GM23338 (cell line): ENCODE data around the gene PTGR3. TPM values are rescaled to one million over a fixed set of nuclear protein-coding genes. Genes with fewer than 3 reads are reported as not detected.

Experiments
- ATAC-seq: fragments of 200-7000 bp; cut with Tn5 transposase; 3 replicates; pipeline ENCODE4 v1.9.1; 2020
- DNase-seq: peaks from one replicate; pipeline ENCODE4 v3.0.0-alpha.2; 2015; ENCODE audit warnings: low spot score
- H2AFZ ChIP-seq: fragments of 200-600 bp; sonication (generic); 2 replicates; pipeline ENCODE4 v1.8.0; 2016; ENCODE audit warnings: antibody characterized with exemption, mild to moderate bottlenecking, moderate library complexity
- H3F3A ChIP-seq: fragments of 200-600 bp; sonication (generic); replicated peaks from 2 replicates; pipeline ENCODE4 v1.8.0; 2017; ENCODE audit warnings: antibody characterized with exemption, mixed run types, low read depth
- H3K27ac ChIP-seq: fragments of 200-600 bp; sonication (generic); 2 replicates; pipeline ENCODE4 v1.6.1; 2016; ENCODE audit warnings: low read depth
- H3K27me3 ChIP-seq: fragments of 200-600 bp; sonication (generic); 2 replicates; pipeline ENCODE4 v1.8.0; 2016; ENCODE audit warnings: mild to moderate bottlenecking, mixed run types, moderate library complexity; ENCODE audit not compliant: insufficient read depth
- H3K36me3 ChIP-seq: fragments of 200-600 bp; sonication (generic); 2 replicates; pipeline ENCODE4 v1.8.0; 2016; ENCODE audit warnings: mild to moderate bottlenecking; ENCODE audit not compliant: insufficient read depth
- H3K4me1 ChIP-seq: fragments of 200-600 bp; sonication (generic); 2 replicates; pipeline ENCODE4 v1.8.0; 2016; ENCODE audit warnings: mild to moderate bottlenecking, moderate library complexity; ENCODE audit not compliant: insufficient read depth
- H3K4me2 ChIP-seq: fragments of 200-600 bp; sonication (generic); 2 replicates; pipeline ENCODE4 v1.7.1; 2017; ENCODE audit warnings: mixed run types
- H3K4me3 ChIP-seq: fragments of 200-600 bp; sonication (generic); 2 replicates; pipeline ENCODE4 v1.6.1; 2016; ENCODE audit warnings: mixed run types
- H3K79me2 ChIP-seq: fragments of 200-600 bp; sonication (generic); replicated peaks from 2 replicates; pipeline ENCODE4 v1.8.0; 2017; ENCODE audit warnings: mild to moderate bottlenecking; ENCODE audit not compliant: insufficient read depth
- H3K9me2 ChIP-seq: fragments of 200-600 bp; sonication (generic); 2 replicates; pipeline ENCODE4 v1.8.0; 2017; ENCODE audit not compliant: insufficient read depth
- H4K20me1 ChIP-seq: fragments of 200-600 bp; sonication (generic); replicated peaks from 2 replicates; pipeline ENCODE4 v1.8.0; 2017; ENCODE audit warnings: mild to moderate bottlenecking; ENCODE audit not compliant: insufficient read depth
- H3K27ac Mint-ChIP-seq: 2 replicates; pipeline ENCODE4 v1.8.0; 2020; ENCODE audit warnings: inconsistent platforms, mild to moderate bottlenecking, moderate library complexity, mixed read lengths
- H3K27me3 Mint-ChIP-seq: 3 replicates; pipeline ENCODE4 v1.8.0; 2022; ENCODE audit warnings: low read depth, mild to moderate bottlenecking, moderate library complexity, mixed read lengths, inconsistent platforms; ENCODE audit not compliant: insufficient read depth, poor library complexity
- H3K36me3 Mint-ChIP-seq: 3 replicates; pipeline ENCODE4 v1.8.0; 2021; ENCODE audit warnings: low read depth, mild to moderate bottlenecking, inconsistent platforms, moderate library complexity, mixed read lengths
- H3K4me1 Mint-ChIP-seq: 3 replicates; pipeline ENCODE4 v1.8.0; 2020; ENCODE audit warnings: mild to moderate bottlenecking, inconsistent platforms, mixed read lengths
- H3K4me3 Mint-ChIP-seq: 3 replicates; pipeline ENCODE4 v1.8.0; 2021; ENCODE audit warnings: moderate library complexity, mild to moderate bottlenecking, inconsistent platforms, mixed read lengths
- H3K9me3 Mint-ChIP-seq: 3 replicates; pipeline ENCODE4 v1.8.0; 2020; ENCODE audit warnings: moderate library complexity, mild to moderate bottlenecking, inconsistent platforms, mixed read lengths
- CREB1 ChIP-seq: fragments of 250-450 bp; sonication (Bioruptor Pico); IDR thresholded peaks from 2 replicates; pipeline ENCODE4 v1.5.0; 2020; ENCODE audit warnings: low read depth, mild to moderate bottlenecking, moderate library complexity
- EZH2 ChIP-seq: fragments of 200-600 bp; sonication (generic); IDR thresholded peaks from one replicate; pipeline ENCODE4 v1.8.0; 2017; ENCODE audit warnings: antibody characterized with exemption, mild to moderate bottlenecking, low read depth; ENCODE audit not compliant: unreplicated experiment
- EZH2phosphoT487 ChIP-seq: fragments of 200-600 bp; sonication (generic); IDR thresholded peaks from one replicate; pipeline ENCODE4 v1.8.1; 2018; ENCODE audit warnings: antibody characterized with exemption; ENCODE audit not compliant: unreplicated experiment
- JUNB ChIP-seq: IDR thresholded peaks from one replicate; pipeline ENCODE4 v1.6.1; 2016; ENCODE audit warnings: antibody characterized with exemption; ENCODE audit not compliant: unreplicated experiment
- NANOG ChIP-seq: IDR thresholded peaks from 2 replicates; pipeline ENCODE4 v1.6.1; 2016; ENCODE audit warnings: antibody characterized with exemption, borderline replicate concordance
- POLR2AphosphoS5 ChIP-seq: IDR thresholded peaks from 2 replicates; pipeline ENCODE4 v1.6.1; 2016; ENCODE audit warnings: antibody characterized with exemption, low read depth
- STAT1 ChIP-seq: IDR thresholded peaks from one replicate; pipeline ENCODE4 v1.6.1; 2016; ENCODE audit warnings: antibody characterized with exemption; ENCODE audit not compliant: unreplicated experiment
- ZNF114 ChIP-seq: fragments of 250-450 bp; sonication (Bioruptor Pico); IDR thresholded peaks from 2 replicates; pipeline ENCODE4 v1.5.0; 2020; ENCODE audit warnings: mild to moderate bottlenecking, moderate library complexity
- ZNF331 ChIP-seq: fragments of 250-450 bp; sonication (Bioruptor Pico); IDR thresholded peaks from 2 replicates; pipeline ENCODE4 v1.5.0; 2020; ENCODE audit warnings: low read depth, mild to moderate bottlenecking, moderate library complexity
- polyA plus RNA-seq: library from polyadenylated mRNA; unstranded; fragments of >200 nt; fragmentation: Nextera tagmentation; extraction: Ambion mirVana; gene quantifications from 2 replicates; pipeline ENCODE4 v1.2.1, GENCODE V29; 2016
- total RNA-seq: library from RNA; depleted of rRNA; stranded (reverse); fragments of >200 nt; shearing (Covaris generic); gene quantifications from 2 replicates; pipeline ENCODE4 v1.2.3, GENCODE V29; 2014
- TF ChIP-seq, protein P1 (sequence below), 2 experiments: fragments of 200-600 bp in 1 of 2; sonication (generic) in 1 of 2; conservative IDR thresholded peaks; 2 replicates each; pipeline versions ENCODE4 v1.5.1 to v1.6.1; 2016 to 2017; ENCODE audit warnings: antibody characterized with exemption in 2 of 2, low read depth in 2 of 2, mild to moderate bottlenecking in 2 of 2, moderate library complexity in 1 of 2
- TF ChIP-seq, protein P2 (sequence below): fragments of 250-450 bp; sonication (Bioruptor Pico); IDR thresholded peaks from 2 replicates; pipeline ENCODE4 v1.5.0; 2020; ENCODE audit warnings: mild to moderate bottlenecking, moderate library complexity
- TF ChIP-seq, protein P3 (sequence below): IDR thresholded peaks from 2 replicates; pipeline ENCODE4 v1.6.1; 2016; ENCODE audit warnings: antibody characterized with exemption
- TF ChIP-seq, protein P4 (sequence below): IDR thresholded peaks from one replicate; pipeline ENCODE4 v1.6.1; 2018; ENCODE audit warnings: antibody characterized with exemption; ENCODE audit not compliant: unreplicated experiment

Gene PTGR3
- total and polyA plus RNA-seq, 2 experiments from 2014 or later = 0.84 to 1.5 TPM

DNA sequence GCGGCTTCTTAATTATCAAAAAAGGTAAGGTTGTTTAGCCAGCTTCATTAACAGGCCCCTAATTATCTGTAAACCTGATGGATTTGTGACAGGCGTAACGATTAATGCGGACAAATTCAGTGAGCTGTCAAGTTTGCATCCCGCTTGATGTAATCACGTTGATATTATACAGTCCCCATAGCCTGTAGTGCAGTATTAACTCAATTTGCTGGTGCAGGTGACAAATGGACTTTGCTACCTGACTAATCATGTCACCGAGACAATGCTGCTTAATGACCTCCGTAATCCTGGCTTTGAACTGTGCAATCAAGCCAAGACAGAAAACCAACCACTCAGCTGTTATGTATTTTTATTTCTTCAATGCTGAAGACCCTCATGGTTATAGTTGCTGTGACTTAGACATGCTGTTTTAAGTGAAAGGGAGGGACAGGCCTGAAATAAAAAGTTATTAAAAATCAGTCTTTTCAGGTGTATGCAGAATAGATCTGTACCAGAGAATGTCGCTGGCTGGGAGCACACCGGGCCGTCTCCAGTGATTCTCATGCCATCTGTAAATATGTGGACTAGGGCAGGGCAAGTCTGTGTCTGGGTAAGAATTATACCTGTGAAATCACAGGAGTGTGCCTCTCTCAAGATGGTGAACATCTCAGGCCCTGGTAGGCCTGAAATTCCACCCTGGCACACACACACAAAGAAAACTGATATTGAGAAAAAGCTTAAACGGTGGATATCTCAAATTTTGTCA, 6.0 kb upstream of the PTGR3 start:
- Histone ChIP-seq H3K9me2 (no peaks in the 10 kb centered on the region), H3K4me1 (peaks cover 15% of the 10 kb centered on the region), H3K27ac (no peak overlapping the region), H3K36me3 (no peaks in the 10 kb centered on the region), H4K20me1 (no peaks in the 10 kb centered on the region), H3K4me3 (no peak overlapping the region), H3K4me2 (no peak overlapping the region), H2AFZ (no peak overlapping the region), H3F3A (no peaks in the 10 kb centered on the region), H3K27me3 (peaks cover 49% of the 10 kb centered on the region), H3K79me2 (no peaks in the 10 kb centered on the region)
- no peak for TF ChIP-seq ZNF114 (CRISPR knock-in tag)
- TF ChIP-seq, protein P1, sequence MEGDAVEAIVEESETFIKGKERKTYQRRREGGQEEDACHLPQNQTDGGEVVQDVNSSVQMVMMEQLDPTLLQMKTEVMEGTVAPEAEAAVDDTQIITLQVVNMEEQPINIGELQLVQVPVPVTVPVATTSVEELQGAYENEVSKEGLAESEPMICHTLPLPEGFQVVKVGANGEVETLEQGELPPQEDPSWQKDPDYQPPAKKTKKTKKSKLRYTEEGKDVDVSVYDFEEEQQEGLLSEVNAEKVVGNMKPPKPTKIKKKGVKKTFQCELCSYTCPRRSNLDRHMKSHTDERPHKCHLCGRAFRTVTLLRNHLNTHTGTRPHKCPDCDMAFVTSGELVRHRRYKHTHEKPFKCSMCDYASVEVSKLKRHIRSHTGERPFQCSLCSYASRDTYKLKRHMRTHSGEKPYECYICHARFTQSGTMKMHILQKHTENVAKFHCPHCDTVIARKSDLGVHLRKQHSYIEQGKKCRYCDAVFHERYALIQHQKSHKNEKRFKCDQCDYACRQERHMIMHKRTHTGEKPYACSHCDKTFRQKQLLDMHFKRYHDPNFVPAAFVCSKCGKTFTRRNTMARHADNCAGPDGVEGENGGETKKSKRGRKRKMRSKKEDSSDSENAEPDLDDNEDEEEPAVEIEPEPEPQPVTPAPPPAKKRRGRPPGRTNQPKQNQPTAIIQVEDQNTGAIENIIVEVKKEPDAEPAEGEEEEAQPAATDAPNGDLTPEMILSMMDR (conservative IDR thresholded peaks at IDR 0.05; ENCODE audit: low read depth in 2 of 2) = no peak
- no peak for TF ChIP-seq JUNB
- TF ChIP-seq, protein P2, sequence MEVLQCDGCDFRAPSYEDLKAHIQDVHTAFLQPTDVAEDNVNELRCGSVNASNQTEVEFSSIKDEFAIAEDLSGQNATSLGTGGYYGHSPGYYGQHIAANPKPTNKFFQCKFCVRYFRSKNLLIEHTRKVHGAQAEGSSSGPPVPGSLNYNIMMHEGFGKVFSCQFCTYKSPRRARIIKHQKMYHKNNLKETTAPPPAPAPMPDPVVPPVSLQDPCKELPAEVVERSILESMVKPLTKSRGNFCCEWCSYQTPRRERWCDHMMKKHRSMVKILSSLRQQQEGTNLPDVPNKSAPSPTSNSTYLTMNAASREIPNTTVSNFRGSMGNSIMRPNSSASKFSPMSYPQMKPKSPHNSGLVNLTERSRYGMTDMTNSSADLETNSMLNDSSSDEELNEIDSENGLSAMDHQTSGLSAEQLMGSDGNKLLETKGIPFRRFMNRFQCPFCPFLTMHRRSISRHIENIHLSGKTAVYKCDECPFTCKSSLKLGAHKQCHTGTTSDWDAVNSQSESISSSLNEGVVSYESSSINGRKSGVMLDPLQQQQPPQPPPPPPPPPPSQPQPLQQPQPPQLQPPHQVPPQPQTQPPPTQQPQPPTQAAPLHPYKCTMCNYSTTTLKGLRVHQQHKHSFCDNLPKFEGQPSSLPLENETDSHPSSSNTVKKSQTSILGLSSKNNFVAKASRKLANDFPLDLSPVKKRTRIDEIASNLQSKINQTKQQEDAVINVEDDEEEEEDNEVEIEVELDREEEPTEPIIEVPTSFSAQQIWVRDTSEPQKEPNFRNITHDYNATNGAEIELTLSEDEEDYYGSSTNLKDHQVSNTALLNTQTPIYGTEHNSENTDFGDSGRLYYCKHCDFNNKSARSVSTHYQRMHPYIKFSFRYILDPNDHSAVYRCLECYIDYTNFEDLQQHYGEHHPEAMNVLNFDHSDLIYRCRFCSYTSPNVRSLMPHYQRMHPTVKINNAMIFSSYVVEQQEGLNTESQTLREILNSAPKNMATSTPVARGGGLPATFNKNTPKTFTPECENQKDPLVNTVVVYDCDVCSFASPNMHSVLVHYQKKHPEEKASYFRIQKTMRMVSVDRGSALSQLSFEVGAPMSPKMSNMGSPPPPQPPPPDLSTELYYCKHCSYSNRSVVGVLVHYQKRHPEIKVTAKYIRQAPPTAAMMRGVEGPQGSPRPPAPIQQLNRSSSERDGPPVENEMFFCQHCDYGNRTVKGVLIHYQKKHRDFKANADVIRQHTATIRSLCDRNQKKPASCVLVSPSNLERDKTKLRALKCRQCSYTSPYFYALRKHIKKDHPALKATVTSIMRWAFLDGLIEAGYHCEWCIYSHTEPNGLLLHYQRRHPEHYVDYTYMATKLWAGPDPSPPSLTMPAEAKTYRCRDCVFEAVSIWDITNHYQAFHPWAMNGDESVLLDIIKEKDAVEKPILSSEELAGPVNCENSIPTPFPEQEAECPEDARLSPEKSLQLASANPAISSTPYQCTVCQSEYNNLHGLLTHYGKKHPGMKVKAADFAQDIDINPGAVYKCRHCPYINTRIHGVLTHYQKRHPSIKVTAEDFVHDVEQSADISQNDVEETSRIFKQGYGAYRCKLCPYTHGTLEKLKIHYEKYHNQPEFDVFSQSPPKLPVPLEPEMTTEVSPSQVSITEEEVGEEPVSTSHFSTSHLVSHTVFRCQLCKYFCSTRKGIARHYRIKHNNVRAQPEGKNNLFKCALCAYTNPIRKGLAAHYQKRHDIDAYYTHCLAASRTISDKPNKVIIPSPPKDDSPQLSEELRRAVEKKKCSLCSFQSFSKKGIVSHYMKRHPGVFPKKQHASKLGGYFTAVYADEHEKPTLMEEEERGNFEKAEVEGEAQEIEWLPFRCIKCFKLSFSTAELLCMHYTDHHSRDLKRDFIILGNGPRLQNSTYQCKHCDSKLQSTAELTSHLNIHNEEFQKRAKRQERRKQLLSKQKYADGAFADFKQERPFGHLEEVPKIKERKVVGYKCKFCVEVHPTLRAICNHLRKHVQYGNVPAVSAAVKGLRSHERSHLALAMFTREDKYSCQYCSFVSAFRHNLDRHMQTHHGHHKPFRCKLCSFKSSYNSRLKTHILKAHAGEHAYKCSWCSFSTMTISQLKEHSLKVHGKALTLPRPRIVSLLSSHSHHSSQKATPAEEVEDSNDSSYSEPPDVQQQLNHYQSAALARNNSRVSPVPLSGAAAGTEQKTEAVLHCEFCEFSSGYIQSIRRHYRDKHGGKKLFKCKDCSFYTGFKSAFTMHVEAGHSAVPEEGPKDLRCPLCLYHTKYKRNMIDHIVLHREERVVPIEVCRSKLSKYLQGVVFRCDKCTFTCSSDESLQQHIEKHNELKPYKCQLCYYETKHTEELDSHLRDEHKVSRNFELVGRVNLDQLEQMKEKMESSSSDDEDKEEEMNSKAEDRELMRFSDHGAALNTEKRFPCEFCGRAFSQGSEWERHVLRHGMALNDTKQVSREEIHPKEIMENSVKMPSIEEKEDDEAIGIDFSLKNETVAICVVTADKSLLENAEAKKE (CRISPR knock-in tag) = no peak
- no peak for TF ChIP-seq EZH2
- TF ChIP-seq, protein P3, sequence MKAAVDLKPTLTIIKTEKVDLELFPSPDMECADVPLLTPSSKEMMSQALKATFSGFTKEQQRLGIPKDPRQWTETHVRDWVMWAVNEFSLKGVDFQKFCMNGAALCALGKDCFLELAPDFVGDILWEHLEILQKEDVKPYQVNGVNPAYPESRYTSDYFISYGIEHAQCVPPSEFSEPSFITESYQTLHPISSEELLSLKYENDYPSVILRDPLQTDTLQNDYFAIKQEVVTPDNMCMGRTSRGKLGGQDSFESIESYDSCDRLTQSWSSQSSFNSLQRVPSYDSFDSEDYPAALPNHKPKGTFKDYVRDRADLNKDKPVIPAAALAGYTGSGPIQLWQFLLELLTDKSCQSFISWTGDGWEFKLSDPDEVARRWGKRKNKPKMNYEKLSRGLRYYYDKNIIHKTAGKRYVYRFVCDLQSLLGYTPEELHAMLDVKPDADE = no peak
- TF ChIP-seq CREB1 (CRISPR knock-in tag) = no peak
- TF ChIP-seq, protein P4, sequence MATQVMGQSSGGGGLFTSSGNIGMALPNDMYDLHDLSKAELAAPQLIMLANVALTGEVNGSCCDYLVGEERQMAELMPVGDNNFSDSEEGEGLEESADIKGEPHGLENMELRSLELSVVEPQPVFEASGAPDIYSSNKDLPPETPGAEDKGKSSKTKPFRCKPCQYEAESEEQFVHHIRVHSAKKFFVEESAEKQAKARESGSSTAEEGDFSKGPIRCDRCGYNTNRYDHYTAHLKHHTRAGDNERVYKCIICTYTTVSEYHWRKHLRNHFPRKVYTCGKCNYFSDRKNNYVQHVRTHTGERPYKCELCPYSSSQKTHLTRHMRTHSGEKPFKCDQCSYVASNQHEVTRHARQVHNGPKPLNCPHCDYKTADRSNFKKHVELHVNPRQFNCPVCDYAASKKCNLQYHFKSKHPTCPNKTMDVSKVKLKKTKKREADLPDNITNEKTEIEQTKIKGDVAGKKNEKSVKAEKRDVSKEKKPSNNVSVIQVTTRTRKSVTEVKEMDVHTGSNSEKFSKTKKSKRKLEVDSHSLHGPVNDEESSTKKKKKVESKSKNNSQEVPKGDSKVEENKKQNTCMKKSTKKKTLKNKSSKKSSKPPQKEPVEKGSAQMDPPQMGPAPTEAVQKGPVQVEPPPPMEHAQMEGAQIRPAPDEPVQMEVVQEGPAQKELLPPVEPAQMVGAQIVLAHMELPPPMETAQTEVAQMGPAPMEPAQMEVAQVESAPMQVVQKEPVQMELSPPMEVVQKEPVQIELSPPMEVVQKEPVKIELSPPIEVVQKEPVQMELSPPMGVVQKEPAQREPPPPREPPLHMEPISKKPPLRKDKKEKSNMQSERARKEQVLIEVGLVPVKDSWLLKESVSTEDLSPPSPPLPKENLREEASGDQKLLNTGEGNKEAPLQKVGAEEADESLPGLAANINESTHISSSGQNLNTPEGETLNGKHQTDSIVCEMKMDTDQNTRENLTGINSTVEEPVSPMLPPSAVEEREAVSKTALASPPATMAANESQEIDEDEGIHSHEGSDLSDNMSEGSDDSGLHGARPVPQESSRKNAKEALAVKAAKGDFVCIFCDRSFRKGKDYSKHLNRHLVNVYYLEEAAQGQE = no peak
- TF ChIP-seq STAT1 = no peak
- no peak for TF ChIP-seq NANOG
- TF ChIP-seq POLR2AphosphoS5 = no peak
- no peak for TF ChIP-seq ZNF331 (CRISPR knock-in tag)
- no peak for TF ChIP-seq EZH2phosphoT487
- ATAC-seq = no peak
- Mint-ChIP-seq H3K9me3 (peaks cover 3% of the 10 kb centered on the region; the same call in 1 of the 3 replicates), H3K27me3 (peaks cover 31% of the 10 kb centered on the region), H3K4me1 (peaks cover 30% of the 10 kb centered on the region), H3K36me3 (no peaks in the 10 kb centered on the region; the same call in 2 of the 3 replicates), H3K4me3 (no peak overlapping the region), H3K27ac (no peak overlapping the region)
- no peak for DNase-seq
